ENCODE data around the gene MEGF11. TPM values are rescaled to one million over a fixed set of nuclear protein-coding genes. Genes with fewer than 3 reads are reported as not detected.

Gene MEGF11
- polyA plus RNA-seq, 3 donors = not detected

DNA sequence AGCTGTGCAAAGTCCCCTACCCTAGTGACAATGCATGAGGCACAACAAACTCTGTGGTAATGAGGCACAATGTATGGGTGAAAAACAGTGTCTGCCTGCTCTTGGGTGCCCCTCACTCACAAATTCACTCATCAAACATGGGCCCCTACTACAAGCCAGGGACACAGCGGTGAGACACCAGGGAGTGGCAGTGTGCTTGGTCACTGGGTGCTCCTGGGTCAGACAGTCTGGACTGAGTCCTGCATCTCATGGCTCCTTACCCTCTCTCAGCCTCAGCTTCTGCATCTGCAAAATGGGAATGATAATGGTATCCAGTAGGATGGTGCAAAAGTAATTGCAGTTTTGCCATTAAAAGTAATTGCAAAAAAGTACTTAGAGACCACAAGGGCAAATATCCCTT, 184.7 kb downstream of the MEGF11 start:
- H2AFZ ChIP-seq (ENCODE audit: insufficient read depth, low read depth, low read length, poor library complexity, severe bottlenecking) = no peak overlapping the region
- H3K4me3 ChIP-seq (replicated peaks in 1 of 3; ENCODE audit: low read depth in 2 of 3, low read length in 3 of 3) = no peak overlapping the region
- Mint-ChIP-seq H3K27me3 (ENCODE audit: low read depth in 3 of 3) (peaks cover 10 to 13% (median 10%) of the 10 kb centered on the region in 3 donors), H3K9me3 (peaks cover 0 to 2% (median 0%) of the 10 kb centered on the region in 7 donors), H3K27ac (no peak overlapping the region), H3K4me1 (no peaks in the 10 kb centered on the region), H3K36me3 (no peaks in the 10 kb centered on the region), H3K4me3 (no peak overlapping the region)
- intact Hi-C loops (cut with micrococcal nuclease) = no loop called here
- H3K9ac ChIP-seq (ENCODE audit: insufficient read depth, low read length, poor library complexity, severe bottlenecking) = no peak overlapping the region
- no peak overlapping the region for H3K4me2 ChIP-seq (replicated peaks; ENCODE audit: extremely low read depth, low read length, poor library complexity, severe bottlenecking)
- no peak for DNase-seq
- TF ChIP-seq, protein P1, sequence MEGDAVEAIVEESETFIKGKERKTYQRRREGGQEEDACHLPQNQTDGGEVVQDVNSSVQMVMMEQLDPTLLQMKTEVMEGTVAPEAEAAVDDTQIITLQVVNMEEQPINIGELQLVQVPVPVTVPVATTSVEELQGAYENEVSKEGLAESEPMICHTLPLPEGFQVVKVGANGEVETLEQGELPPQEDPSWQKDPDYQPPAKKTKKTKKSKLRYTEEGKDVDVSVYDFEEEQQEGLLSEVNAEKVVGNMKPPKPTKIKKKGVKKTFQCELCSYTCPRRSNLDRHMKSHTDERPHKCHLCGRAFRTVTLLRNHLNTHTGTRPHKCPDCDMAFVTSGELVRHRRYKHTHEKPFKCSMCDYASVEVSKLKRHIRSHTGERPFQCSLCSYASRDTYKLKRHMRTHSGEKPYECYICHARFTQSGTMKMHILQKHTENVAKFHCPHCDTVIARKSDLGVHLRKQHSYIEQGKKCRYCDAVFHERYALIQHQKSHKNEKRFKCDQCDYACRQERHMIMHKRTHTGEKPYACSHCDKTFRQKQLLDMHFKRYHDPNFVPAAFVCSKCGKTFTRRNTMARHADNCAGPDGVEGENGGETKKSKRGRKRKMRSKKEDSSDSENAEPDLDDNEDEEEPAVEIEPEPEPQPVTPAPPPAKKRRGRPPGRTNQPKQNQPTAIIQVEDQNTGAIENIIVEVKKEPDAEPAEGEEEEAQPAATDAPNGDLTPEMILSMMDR (IDR thresholded peaks at IDR 0.05) = no peak
- H3K79me2 ChIP-seq (ENCODE audit: insufficient read depth, low read length) = no peaks in the 10 kb centered on the region
- WGBS (ENCODE audit: insufficient coverage) = no CpG with 5 or more reads among the region's 1 CpG
- H3K36me3 ChIP-seq (replicated peaks in 1 of 2; ENCODE audit: control insufficient read depth in 1 of 2, insufficient read depth in 2 of 2, low read length in 2 of 2) = no peaks in the 10 kb centered on the region
- H3K9me3 ChIP-seq (replicated peaks in 1 of 2; ENCODE audit: control insufficient read depth in 1 of 2, insufficient read depth in 1 of 2, low read length in 2 of 2) = no peaks in the 10 kb centered on the region
- no peaks in the 10 kb centered on the region for H3K27me3 ChIP-seq (ENCODE audit: control insufficient read depth in 2 of 2, insufficient read depth in 2 of 2, low read length in 2 of 2)
- H3K27ac ChIP-seq (ENCODE audit: low read depth in 1 of 2, low read length in 2 of 2) = no peak overlapping the region
- no peaks in the 10 kb centered on the region for H4K20me1 ChIP-seq (ENCODE audit: insufficient read depth, low read length)
- H3K4me1 ChIP-seq (ENCODE audit: control insufficient read depth in 1 of 2, insufficient read depth in 2 of 2, low read length in 2 of 2) = no peaks in the 10 kb centered on the region

DNA sequence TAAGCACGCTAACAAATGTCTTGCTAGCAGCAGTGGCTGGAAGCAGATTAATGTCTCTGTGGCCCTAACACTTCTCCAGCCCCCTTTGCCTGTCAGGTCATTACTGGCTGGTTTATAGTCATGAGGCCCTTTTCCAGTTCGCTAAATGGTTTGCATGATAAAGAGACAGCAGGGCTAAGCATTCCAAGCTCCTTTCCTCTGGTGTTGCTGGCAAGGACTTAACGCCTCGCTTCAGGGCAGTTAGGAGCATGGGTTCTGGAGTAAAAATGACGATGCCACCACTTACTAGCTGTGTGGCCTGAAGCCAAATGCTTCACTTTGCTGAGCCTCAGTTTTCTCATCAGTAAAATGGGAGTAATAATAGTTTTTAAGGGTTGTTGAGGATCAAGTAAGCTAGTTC, 185.9 kb downstream of the MEGF11 start:
- WGBS (ENCODE audit: insufficient coverage) = 96% methylated on average over 5 of the region's 5 CpGs
- Histone ChIP-seq H4K20me1 (ENCODE audit: insufficient read depth, low read length) (no peaks in the 10 kb centered on the region), H3K4me3 (replicated peaks in 1 of 3; ENCODE audit: low read depth in 2 of 3, low read length in 3 of 3) (no peak overlapping the region), H3K4me2 (replicated peaks; ENCODE audit: extremely low read depth, low read length, poor library complexity, severe bottlenecking) (no peak overlapping the region), H3K27ac (ENCODE audit: low read depth in 1 of 2, low read length in 2 of 2) (no peak overlapping the region), H3K4me1 (ENCODE audit: control insufficient read depth in 1 of 2, insufficient read depth in 2 of 2, low read length in 2 of 2) (no peaks in the 10 kb centered on the region), H2AFZ (ENCODE audit: insufficient read depth, low read depth, low read length, poor library complexity, severe bottlenecking) (no peak overlapping the region), H3K27me3 (ENCODE audit: control insufficient read depth in 2 of 2, insufficient read depth in 2 of 2, low read length in 2 of 2) (no peaks in the 10 kb centered on the region), H3K79me2 (ENCODE audit: insufficient read depth, low read length) (no peaks in the 10 kb centered on the region), H3K36me3 (replicated peaks in 1 of 2; ENCODE audit: control insufficient read depth in 1 of 2, insufficient read depth in 2 of 2, low read length in 2 of 2) (no peaks in the 10 kb centered on the region), H3K9ac (ENCODE audit: insufficient read depth, low read length, poor library complexity, severe bottlenecking) (no peak overlapping the region), H3K9me3 (replicated peaks in 1 of 2; ENCODE audit: control insufficient read depth in 1 of 2, insufficient read depth in 1 of 2, low read length in 2 of 2) (no peaks in the 10 kb centered on the region)
- Mint-ChIP-seq H3K4me3 (no peak overlapping the region), H3K4me1 (no peaks in the 10 kb centered on the region), H3K27me3 (ENCODE audit: low read depth in 3 of 3) (peaks cover 9 to 11% (median 9%) of the 10 kb centered on the region in 3 donors), H3K9me3 (peaks cover 0 to 2% (median 0%) of the 10 kb centered on the region in 7 donors), H3K27ac (no peak overlapping the region), H3K36me3 (no peaks in the 10 kb centered on the region)
- TF ChIP-seq, protein P1 (IDR thresholded peaks at IDR 0.05) = no peak
- no peak for DNase-seq
- intact Hi-C loops (cut with micrococcal nuclease) = no loop called here
